Occipital lobe (tissue), 2 donors: Measurements from ENCODE around the gene AIFM3. TPM values are rescaled to one million over a fixed set of nuclear protein-coding genes. Genes with fewer than 3 reads are reported as not detected.
"Not testable (repeated sequence)": the region's sequence is repeated elsewhere in the genome, so short reads cannot be mapped to it uniquely, and the experiment has no call there.

Experiments
- DNase-seq: peaks from one replicate; lab custom pipeline; 2025; lab: John Stamatoyannopoulos, UW
- total RNA-seq: library from RNA; depleted of rRNA; stranded (reverse); fragments of >200 nt; gene quantifications from one replicate; pipeline ENCODE4 v1.2.3, GENCODE V29; 2014

The AIFM3 gene
- 4.2 TPM for total RNA-seq

- no peak for DNase-seq
Observed at GRCh38 chr22:20966883-20967696, at the start of gene AIFM3. TSS of gene AIFM3 (plus strand) at chr22:20967255. CDS start at chr22:20967945, 690 bp downstream.

GRCh38 chr22:20918663-20919218 lies 48.3 kb upstream of the AIFM3 start:
- DNase-seq: no peak

- DNase-seq: no peak
Observed at GRCh38 chr22:20919718-20920117, 47.3 kb upstream of the AIFM3 start.

GRCh38 chr22:20920881-20921203 lies 46.2 kb upstream of the AIFM3 start:
- DNase-seq: no peak

GRCh38 chr22:20922141-20922751 lies 44.8 kb upstream of the AIFM3 start:
- DNase-seq: no peak

- no peak for DNase-seq
Observed at GRCh38 chr22:20926243-20926642, 40.8 kb upstream of the AIFM3 start.

GRCh38 chr22:20927940-20928572 lies 39.0 kb upstream of the AIFM3 start:
- no peak for DNase-seq

GRCh38 chr22:20928573-20928967 lies 38.5 kb upstream of the AIFM3 start:
- no peak for DNase-seq

- no peak for DNase-seq
Observed at GRCh38 chr22:20930004-20930403, 37.1 kb upstream of the AIFM3 start.

GRCh38 chr22:20930435-20930834 lies 36.6 kb upstream of the AIFM3 start:
- DNase-seq: not testable (repeated sequence)

GRCh38 chr22:20931126-20931654 lies 35.9 kb upstream of the AIFM3 start:
- no peak for DNase-seq

GRCh38 chr22:20933910-20934309 lies 33.1 kb upstream of the AIFM3 start:
- no peak for DNase-seq

GRCh38 chr22:20935049-20935448 lies 32.0 kb upstream of the AIFM3 start:
- not testable (repeated sequence) for DNase-seq

GRCh38 chr22:20935780-20936539 lies 31.1 kb upstream of the AIFM3 start:
- not testable (repeated sequence) for DNase-seq

GRCh38 chr22:20937031-20937793 lies 29.8 kb upstream of the AIFM3 start:
- DNase-seq: no peak

- DNase-seq: no peak
Observed at GRCh38 chr22:20937794-20938671, 29.0 kb upstream of the AIFM3 start.

GRCh38 chr22:20939457-20940185 lies 27.4 kb upstream of the AIFM3 start:
- not testable (repeated sequence) for DNase-seq

GRCh38 chr22:20940186-20940651 lies 26.8 kb upstream of the AIFM3 start:
- no peak for DNase-seq

- DNase-seq: no peak
Observed at GRCh38 chr22:20940904-20941385, 26.1 kb upstream of the AIFM3 start.
